GM15510 (cell line): ENCODE results near the gene TNFAIP8.
A peak's percentile ranks its signal among the peaks of the same experiment; 100 is the strongest.

ENCODE experiments used
- POLR2A ChIP-seq: IDR thresholded peaks from 3 replicates; pipeline ENCODE4 v1.6.1; 2011; ENCODE audit warnings: borderline replicate concordance; ENCODE audit not compliant: insufficient read length; ENCODE audit errors: extremely low read depth

The TNFAIP8 gene

GRCh38 chr5:119355685-119356611 lies at the start of gene TNFAIP8:
Gene TNFAIP8, plus strand, starts transcription at chr5:119356019. Its CDS starts 72 bp downstream, at chr5:119356091.
- peak; percentile 59 for TF ChIP-seq POLR2A

DNA sequence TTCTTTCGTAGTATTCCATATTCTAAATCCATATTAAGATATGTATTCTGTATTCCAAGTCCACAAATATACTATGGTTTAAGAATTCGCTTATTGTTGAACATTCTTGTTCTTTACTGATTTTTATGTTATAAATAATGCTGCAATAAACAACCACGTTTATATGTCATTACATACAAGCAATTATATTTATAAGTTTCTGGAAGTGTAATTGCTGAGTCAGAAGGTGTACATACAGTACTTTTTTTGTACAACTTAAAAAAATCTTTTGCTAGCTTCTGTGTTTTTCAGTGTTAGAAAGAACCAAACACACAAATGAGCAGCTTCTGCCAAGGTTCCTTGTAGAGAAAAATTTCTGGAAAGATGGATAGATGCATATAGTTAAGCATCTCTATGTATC lies 48.6 kb upstream of the TNFAIP8 start:
- TF ChIP-seq POLR2A, result no peak

- no peak for TF ChIP-seq POLR2A
These were observed 46.5 kb upstream of the TNFAIP8 start for GRCh38 chr5:119309326-119309725.

DNA sequence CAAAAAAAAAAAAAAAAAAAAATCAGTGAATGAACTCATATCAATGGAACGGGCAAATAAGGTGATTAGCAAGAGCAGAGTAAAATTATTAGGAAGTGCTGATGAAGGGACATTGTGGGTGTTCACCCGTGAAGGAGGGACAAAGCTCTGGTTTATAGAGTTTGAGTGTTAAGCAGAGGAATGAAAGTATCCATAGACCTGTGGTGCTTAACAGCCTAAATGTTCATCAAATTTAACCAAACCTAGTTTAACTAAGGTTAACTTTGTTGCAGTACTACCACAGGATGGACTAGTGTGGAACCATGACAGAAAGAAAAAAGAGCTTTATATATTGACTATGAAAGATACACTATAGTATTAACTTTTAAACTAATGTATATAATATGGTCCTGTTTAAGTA lies 44.1 kb upstream of the TNFAIP8 start:
- no peak for TF ChIP-seq POLR2A

DNA sequence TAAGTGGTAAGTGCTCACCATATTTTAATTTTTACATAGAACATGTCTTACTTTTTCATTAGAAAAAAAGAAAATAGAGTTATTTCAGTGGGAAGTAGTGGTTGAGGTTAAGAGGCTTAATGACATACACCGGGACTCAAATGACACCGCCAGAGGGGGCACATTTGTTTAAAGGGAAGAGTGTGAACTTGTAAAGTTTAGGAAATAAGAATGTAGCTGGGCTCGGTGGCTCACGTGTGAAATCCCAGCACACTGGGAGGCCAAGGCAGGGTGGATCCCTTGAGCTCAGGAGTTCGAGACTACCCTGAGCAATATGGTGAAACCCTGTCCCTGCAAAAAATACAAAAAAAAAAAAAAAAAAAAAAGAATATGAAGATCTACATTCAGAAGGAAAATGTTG lies 43.4 kb upstream of the TNFAIP8 start:
- TF ChIP-seq POLR2A, result no peak

DNA sequence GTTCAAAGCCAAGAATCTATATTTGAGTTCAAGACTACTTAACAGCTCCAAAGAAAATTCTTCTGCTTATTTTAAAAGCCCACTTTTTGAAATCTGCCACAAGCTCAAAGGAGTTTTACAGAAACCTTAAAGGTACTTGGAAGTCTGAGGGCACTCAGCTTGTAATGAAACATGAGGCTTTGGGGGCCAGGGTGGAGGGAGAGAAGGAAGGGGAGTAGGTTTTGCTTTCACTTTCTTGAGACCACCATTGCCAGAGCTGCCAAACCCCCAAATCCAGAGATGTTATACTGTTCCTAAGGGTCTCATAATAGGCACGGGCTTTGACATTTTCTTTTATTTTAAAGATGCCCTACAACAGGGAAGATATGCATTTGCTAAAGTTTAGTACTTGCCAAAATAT lies 42.6 kb upstream of the TNFAIP8 start:
- TF ChIP-seq POLR2A, result no peak

GRCh38 chr5:119313658-119314605 lies 41.9 kb upstream of the TNFAIP8 start:
- no peak for TF ChIP-seq POLR2A

GRCh38 chr5:119315516-119315949 lies 40.3 kb upstream of the TNFAIP8 start:
- no peak for TF ChIP-seq POLR2A

- TF ChIP-seq POLR2A, result no peak
These were observed 39.7 kb upstream of the TNFAIP8 start for GRCh38 chr5:119316086-119316485.

DNA sequence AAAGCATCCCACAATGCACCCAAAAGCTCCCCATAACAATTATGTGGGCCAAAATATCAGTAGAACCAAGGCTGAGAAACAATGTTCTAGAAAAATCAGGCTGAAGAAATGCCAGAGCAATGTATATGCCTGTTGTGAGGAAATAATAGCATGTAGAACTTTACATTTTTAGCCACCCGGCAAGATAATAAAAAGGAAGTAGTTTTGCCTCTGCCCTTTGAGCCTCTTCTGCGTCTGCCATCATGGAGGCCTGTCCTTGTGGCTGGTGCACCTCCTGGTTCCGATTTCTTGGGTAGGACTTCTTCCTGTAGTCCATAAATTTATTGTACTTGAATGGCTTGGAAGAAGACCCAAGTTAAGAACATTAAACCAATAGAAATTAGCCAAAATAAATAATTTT lies 38.9 kb upstream of the TNFAIP8 start:
- no peak for TF ChIP-seq POLR2A

GRCh38 chr5:119318256-119318894 lies 37.4 kb upstream of the TNFAIP8 start:
- TF ChIP-seq POLR2A, result no peak

DNA sequence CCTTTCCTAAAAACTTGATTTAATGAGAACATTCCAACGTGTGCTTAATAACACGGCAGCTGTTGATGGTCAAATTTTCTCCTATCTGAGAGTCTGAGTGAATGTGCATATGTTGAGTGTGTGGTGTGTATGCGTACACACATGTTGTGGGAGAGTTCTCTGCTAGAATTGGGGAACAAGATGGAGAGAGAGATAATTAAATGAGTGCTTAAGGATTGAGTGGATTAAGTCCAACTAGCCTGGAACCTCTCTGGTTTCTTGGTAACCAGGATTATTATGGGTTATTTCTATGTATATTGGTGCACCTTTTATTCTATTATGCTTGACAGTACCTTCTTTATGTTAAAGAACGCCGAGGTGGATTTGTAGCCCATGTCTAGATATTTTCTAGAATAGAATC lies 36.4 kb upstream of the TNFAIP8 start:
- TF ChIP-seq POLR2A, result no peak

DNA sequence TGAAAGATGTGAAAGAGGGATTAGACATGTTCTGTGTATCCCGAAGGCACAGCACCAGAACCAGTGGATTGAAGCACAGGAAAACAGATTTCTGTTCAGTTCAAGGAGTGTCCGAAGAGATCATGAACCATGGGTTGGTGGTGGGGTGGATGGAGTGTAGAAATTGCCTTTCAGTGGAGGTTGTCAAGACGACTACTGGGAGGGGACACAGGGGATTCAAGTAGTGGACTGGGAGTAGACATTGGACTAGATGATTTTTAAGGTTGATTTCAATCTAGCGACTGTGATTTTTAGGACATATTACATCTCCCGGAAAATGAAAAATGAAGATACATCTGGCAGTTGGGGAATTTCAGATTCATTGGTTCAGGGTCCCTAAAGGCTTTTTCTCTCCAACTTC lies 35.9 kb upstream of the TNFAIP8 start:
- TF ChIP-seq POLR2A, result no peak

DNA sequence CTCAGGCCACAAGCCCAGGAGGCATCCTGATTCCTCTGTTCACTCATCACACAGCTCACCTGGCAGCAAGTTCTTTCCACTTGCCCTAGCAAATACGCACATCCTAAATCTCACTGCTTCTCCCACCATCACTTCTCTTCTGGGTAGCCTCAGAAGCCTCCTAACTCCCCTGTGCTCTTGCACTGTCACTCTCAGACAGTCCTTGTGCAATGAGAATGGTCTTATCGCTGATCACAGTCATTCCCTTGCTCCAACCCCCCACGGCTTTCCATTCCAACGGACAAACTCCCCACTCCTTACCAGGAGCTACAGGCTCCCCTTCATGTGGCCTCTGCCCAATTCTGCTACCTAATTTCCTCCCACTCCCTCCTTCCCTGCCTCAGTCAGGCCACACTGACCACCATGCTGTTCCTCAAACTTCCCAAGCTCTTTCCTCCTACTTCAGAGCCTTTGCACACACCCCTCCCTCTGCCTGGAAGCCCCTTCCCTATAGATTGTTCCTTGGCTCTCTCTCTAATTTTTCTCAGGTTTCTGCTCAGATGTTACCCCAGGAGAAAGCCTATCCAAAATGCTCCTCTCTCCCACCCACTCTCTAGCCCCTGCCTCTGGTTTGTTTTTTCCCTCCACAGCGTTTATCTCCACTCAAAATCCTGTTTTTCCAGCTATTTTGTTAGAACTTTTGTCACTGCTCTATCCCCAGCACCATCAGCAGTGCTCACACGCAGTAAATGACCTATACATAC lies 34.1 kb upstream of the TNFAIP8 start:
- no peak for TF ChIP-seq POLR2A
